Measurements from ENCODE around the gene RAB8B. TPM values are rescaled to one million over a fixed set of nuclear protein-coding genes. Genes with fewer than 3 reads are reported as not detected.

The RAB8B gene
- total RNA-seq, 2 donors from 2014 or later = 7.4 to 18.0 TPM

DNA sequence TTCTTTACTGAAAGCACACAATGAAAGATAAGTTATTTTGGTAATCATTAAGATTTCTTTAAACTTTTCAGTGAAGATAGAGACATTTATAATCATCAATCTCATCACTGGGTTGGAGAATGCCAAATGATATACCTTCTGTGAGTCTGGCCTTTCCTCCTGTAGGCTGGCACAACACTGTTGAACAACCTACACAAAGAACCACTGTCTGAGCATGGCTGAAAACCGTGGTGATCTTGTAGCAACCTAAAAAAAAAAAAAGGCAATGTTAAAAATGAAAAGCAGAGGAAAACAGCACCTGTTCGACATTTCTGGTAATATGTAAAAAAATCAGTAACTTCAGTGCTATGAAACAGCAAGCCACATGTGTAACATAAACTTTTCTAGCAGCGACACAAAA is 33.9 kb upstream of the RAB8B start:
- peak overlapping the region; percentile 98 for H3K27ac ChIP-seq
- TF ChIP-seq, protein P1, sequence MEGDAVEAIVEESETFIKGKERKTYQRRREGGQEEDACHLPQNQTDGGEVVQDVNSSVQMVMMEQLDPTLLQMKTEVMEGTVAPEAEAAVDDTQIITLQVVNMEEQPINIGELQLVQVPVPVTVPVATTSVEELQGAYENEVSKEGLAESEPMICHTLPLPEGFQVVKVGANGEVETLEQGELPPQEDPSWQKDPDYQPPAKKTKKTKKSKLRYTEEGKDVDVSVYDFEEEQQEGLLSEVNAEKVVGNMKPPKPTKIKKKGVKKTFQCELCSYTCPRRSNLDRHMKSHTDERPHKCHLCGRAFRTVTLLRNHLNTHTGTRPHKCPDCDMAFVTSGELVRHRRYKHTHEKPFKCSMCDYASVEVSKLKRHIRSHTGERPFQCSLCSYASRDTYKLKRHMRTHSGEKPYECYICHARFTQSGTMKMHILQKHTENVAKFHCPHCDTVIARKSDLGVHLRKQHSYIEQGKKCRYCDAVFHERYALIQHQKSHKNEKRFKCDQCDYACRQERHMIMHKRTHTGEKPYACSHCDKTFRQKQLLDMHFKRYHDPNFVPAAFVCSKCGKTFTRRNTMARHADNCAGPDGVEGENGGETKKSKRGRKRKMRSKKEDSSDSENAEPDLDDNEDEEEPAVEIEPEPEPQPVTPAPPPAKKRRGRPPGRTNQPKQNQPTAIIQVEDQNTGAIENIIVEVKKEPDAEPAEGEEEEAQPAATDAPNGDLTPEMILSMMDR (IDR thresholded peaks at IDR 0.05) = no peak
- no peak for DNase-seq
- intact Hi-C loops (cut with DNase I) = no loop called here
- H3K4me1 ChIP-seq = no peaks in the 10 kb centered on the region
- no peak overlapping the region for H3K9ac ChIP-seq (ENCODE audit: low read depth in 2 of 2, low read length in 2 of 2)
- no peaks in the 10 kb centered on the region for H3K27me3 ChIP-seq
- no peaks in the 10 kb centered on the region for H3K36me3 ChIP-seq
- H3K9me3 ChIP-seq = no peaks in the 10 kb centered on the region
- peak overlapping the region; percentile 79 for H3K4me3 ChIP-seq

DNA sequence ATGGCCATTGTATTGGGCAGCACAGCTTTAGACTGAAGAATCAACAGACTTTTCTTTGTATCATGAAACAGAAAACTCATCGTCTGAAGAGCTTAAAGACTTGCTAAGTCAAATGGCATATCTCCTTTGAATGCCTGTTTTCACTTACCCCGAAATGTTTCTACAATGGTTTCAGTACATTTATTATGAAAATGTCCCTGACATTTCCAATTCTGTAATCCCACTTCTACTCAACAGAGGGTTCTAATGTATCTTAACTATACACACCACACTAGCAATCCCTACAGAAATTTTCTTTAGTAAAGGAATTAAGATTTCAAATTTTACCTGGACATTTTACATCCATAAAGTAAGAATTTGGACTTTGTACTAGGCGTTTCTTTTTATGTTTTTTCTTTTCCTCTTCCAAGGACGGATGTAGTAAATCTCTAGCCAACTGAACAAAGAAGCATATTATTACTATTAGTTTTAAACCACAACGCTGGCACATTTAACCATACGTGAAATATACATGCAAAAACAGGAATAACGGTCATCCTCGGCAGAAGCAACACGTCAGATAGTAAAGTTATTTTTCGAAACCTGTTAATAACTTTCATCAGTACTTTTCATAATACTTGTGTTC is 33.2 kb upstream of the RAB8B start:
- TF ChIP-seq, protein P1 (IDR thresholded peaks at IDR 0.05) = no peak
- H3K27ac ChIP-seq = peak overlapping the region; percentile 98
- no peak for DNase-seq
- intact Hi-C loops (cut with DNase I) = no loop called here
- no peaks in the 10 kb centered on the region for H3K36me3 ChIP-seq
- H3K9ac ChIP-seq (ENCODE audit: low read depth in 2 of 2, low read length in 2 of 2) = peak overlapping the region; percentile 87 to 95
- H3K9me3 ChIP-seq = no peaks in the 10 kb centered on the region
- no peaks in the 10 kb centered on the region for H3K4me1 ChIP-seq
- no peaks in the 10 kb centered on the region for H3K27me3 ChIP-seq
- peak overlapping the region; percentile 79 for H3K4me3 ChIP-seq

DNA sequence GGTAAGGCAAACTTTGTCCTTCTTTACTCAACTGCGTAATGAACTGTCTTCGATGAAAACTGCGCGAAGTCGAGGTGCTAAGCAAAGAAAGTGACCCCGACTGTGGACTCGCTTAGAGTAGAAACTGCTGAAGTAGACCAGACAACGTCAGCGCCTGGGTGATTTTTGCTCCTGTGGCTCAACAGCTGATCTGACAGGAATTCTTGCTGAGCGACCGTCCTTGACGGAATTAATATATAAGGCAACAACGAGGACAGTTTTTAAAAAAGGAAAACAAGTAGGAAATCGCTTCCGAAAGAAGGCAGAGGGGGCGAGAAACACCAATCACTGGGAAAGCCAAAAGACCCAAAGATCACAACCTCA is 32.7 kb upstream of the RAB8B start:
- Histone ChIP-seq H3K4me1 (no peaks in the 10 kb centered on the region), H3K36me3 (no peaks in the 10 kb centered on the region), H3K9me3 (no peaks in the 10 kb centered on the region), H3K9ac (ENCODE audit: low read depth in 2 of 2, low read length in 2 of 2) (peak overlapping the region; percentile 87 to 95), H3K4me3 (peak overlapping the region; percentile 79), H3K27me3 (no peaks in the 10 kb centered on the region), H3K27ac (peak overlapping the region; percentile 98)
- DNase-seq = peak; percentile 50
- intact Hi-C loops (cut with DNase I) = no loop called here
- TF ChIP-seq, protein P1 (IDR thresholded peaks at IDR 0.05) = no peak

DNA sequence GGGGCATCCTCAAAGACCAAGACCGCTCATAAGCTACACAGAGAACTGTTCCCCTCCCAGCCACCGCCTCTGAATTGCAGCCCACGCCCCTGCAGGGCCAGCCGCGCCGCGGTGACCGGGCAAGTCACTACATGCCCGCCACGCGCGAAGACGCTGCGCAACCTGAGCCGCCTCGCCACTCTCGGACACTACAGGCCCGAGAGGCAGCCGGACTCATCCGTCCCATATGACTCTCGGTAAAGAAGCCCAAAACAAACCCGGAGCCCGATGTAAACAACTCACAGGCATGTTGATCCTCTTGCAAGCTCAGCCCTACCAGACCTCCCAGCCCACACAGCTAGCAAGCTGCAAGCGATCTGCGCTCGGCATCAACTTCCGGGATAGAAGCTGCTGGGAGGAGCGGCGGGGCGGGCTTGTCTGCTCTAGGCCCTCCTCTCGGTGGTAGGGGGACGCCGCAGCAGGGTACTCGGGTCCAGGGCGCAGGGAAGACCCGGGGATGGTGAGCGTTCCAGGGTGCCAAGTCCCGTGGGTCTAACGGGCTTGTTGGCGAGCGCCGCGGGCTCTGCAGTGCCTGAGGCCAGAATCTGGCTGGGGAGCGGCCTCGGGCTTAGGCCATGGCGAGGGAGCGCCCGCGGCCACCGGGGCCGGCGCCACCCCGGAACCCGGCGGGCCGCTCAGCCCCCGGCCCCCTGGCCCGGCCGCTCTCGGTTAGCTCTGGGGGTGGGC is 32.1 kb upstream of the RAB8B start, which contains the start of gene RPS27L:
TSS of gene RPS27L (minus strand) at position 360 of the 726 bp plus-strand sequence. CDS start at position 288, 72 bp downstream.
- Histone ChIP-seq H3K36me3 (no peaks in the 10 kb centered on the region), H3K4me3 (peak within 1 kb of the TSS; percentile 79), H3K27me3 (no peaks in the 10 kb centered on the region), H3K4me1 (no peaks in the 10 kb centered on the region), H3K27ac (peak within 1 kb of the TSS; percentile 98), H3K9me3 (no peaks in the 10 kb centered on the region), H3K9ac (ENCODE audit: low read depth in 2 of 2, low read length in 2 of 2) (peak within 1 kb of the TSS; percentile 87 to 95)
- peak; percentile 94 for DNase-seq
- TF ChIP-seq, protein P1 (IDR thresholded peaks at IDR 0.05) = no peak
- intact Hi-C loops (cut with DNase I) = no loop called here

DNA sequence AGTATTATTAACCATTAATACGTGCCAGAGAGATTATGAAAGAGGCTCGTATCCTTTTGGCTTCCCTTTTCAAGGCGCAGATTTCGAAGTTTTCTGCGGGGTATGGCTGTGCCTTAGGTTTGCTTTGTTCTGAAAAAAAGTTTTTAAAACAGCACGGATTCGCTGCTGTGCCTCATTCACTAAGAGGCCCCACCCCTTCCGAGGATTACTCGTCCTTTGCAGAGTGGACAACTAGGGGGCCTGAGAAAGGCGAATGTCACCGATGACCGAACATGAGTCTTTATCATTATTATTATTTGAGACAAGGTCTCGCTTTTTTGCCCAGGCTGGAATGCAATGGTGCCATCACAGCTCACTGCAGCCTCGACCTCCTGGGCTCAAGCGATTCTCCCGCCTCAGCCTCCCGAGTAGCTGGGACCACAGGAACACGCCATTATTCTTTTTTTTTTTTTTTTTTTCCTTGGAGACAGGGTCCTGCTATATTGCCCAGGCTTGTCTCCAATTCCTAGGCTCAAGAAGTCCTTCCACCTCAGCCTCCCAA is 31.4 kb upstream of the RAB8B start:
- H3K4me1 ChIP-seq = no peaks in the 10 kb centered on the region
- peak; percentile 69 for DNase-seq
- TF ChIP-seq, protein P1 (IDR thresholded peaks at IDR 0.05) = no peak
- intact Hi-C loops (cut with DNase I) = no loop called here
- no peaks in the 10 kb centered on the region for H3K9me3 ChIP-seq
- peak overlapping the region; percentile 79 for H3K4me3 ChIP-seq
- H3K36me3 ChIP-seq = no peaks in the 10 kb centered on the region
- peak overlapping the region; percentile 87 to 95 for H3K9ac ChIP-seq (ENCODE audit: low read depth in 2 of 2, low read length in 2 of 2)
- H3K27ac ChIP-seq = peak overlapping the region; percentile 98
- H3K27me3 ChIP-seq = no peaks in the 10 kb centered on the region
